ENCODE results near the gene CYB5R2.
"Not testable (repeated sequence)": the region's sequence is repeated elsewhere in the genome, so short reads cannot be mapped to it uniquely, and the experiment has no call there.

CYB5R2 gene

GRCh38 chr11:7671347-7672215 lies 1.7 kb downstream of the CYB5R2 start:
- Histone ChIP-seq H3K27me3 (ENCODE audit: control insufficient read depth in 2 of 2, insufficient read depth in 2 of 2, low read length in 2 of 2) (peaks cover 0 to 3% of the 10 kb centered on the region in 2 donors), H3K4me3 (ENCODE audit: low read length in 2 of 2) (no peak overlapping the region), H3K9me3 (ENCODE audit: control insufficient read depth in 2 of 2, low read length in 2 of 2) (no peaks in the 10 kb centered on the region), H3K9ac (ENCODE audit: low read depth in 1 of 2, low read length in 2 of 2) (no peak overlapping the region), H3K27ac (ENCODE audit: low read depth in 2 of 2, low read length in 2 of 2) (no peak overlapping the region), H3K4me1 (ENCODE audit: control insufficient read depth in 2 of 2, insufficient read depth in 2 of 2, low read length in 2 of 2) (peaks cover 14 to 15% of the 10 kb centered on the region in 2 donors), H3K36me3 (ENCODE audit: control insufficient read depth in 2 of 2, insufficient read depth in 2 of 2, low read length in 2 of 2) (peaks cover 5 to 11% of the 10 kb centered on the region in 2 donors)

GRCh38 chr11:7670641-7671040 lies 2.7 kb downstream of the CYB5R2 start:
- H3K36me3 ChIP-seq (ENCODE audit: control insufficient read depth in 2 of 2, insufficient read depth in 2 of 2, low read length in 2 of 2): peaks cover 5 to 13% of the 10 kb centered on the region in 2 donors
- no peak overlapping the region for H3K9ac ChIP-seq (ENCODE audit: low read depth in 1 of 2, low read length in 2 of 2)
- H3K4me1 ChIP-seq (ENCODE audit: control insufficient read depth in 2 of 2, insufficient read depth in 2 of 2, low read length in 2 of 2): peaks cover 13 to 15% of the 10 kb centered on the region in 2 donors
- H3K27me3 ChIP-seq (ENCODE audit: control insufficient read depth in 2 of 2, insufficient read depth in 2 of 2, low read length in 2 of 2): peaks cover 0 to 3% of the 10 kb centered on the region in 2 donors
- H3K9me3 ChIP-seq (ENCODE audit: control insufficient read depth in 2 of 2, low read length in 2 of 2): no peaks in the 10 kb centered on the region
- H3K4me3 ChIP-seq (ENCODE audit: low read length in 2 of 2): no peak overlapping the region
- no peak overlapping the region for H3K27ac ChIP-seq (ENCODE audit: low read depth in 2 of 2, low read length in 2 of 2)

- Histone ChIP-seq H3K27me3 (ENCODE audit: control insufficient read depth in 2 of 2, insufficient read depth in 2 of 2, low read length in 2 of 2) (no peaks in the 10 kb centered on the region), H3K9ac (ENCODE audit: low read depth in 1 of 2, low read length in 2 of 2) (no peak overlapping the region), H3K27ac (ENCODE audit: low read depth in 2 of 2, low read length in 2 of 2) (no peak overlapping the region)
Observed at GRCh38 chr11:7668911-7669310, 4.4 kb downstream of the CYB5R2 start.

GRCh38 chr11:7668464-7668863 lies 4.8 kb downstream of the CYB5R2 start:
- Histone ChIP-seq H3K9ac (ENCODE audit: low read depth in 1 of 2, low read length in 2 of 2) (no peak overlapping the region), H3K36me3 (ENCODE audit: control insufficient read depth in 2 of 2, insufficient read depth in 2 of 2, low read length in 2 of 2) (peaks cover 9 to 19% of the 10 kb centered on the region in 2 donors), H3K27ac (ENCODE audit: low read depth in 2 of 2, low read length in 2 of 2) (no peak overlapping the region), H3K4me1 (ENCODE audit: control insufficient read depth in 2 of 2, insufficient read depth in 2 of 2, low read length in 2 of 2) (peaks cover 10 to 11% of the 10 kb centered on the region in 2 donors), H3K4me3 (ENCODE audit: low read length in 2 of 2) (no peak overlapping the region), H3K27me3 (ENCODE audit: control insufficient read depth in 2 of 2, insufficient read depth in 2 of 2, low read length in 2 of 2) (no peaks in the 10 kb centered on the region), H3K9me3 (ENCODE audit: control insufficient read depth in 2 of 2, low read length in 2 of 2) (no peaks in the 10 kb centered on the region)

More at GRCh38 chr11:7668911-7669310, 4.4 kb downstream of the CYB5R2 start:
- H3K9me3 ChIP-seq (ENCODE audit: control insufficient read depth in 2 of 2, low read length in 2 of 2): no peaks in the 10 kb centered on the region
- H3K4me3 ChIP-seq (ENCODE audit: low read length in 2 of 2): no peak overlapping the region
- peaks cover 12 to 14% of the 10 kb centered on the region in 2 donors for H3K4me1 ChIP-seq (ENCODE audit: control insufficient read depth in 2 of 2, insufficient read depth in 2 of 2, low read length in 2 of 2)
- peaks cover 9 to 19% of the 10 kb centered on the region in 2 donors for H3K36me3 ChIP-seq (ENCODE audit: control insufficient read depth in 2 of 2, insufficient read depth in 2 of 2, low read length in 2 of 2)

GRCh38 chr11:7667460-7667859 lies 5.8 kb downstream of the CYB5R2 start:
- peaks cover 2 to 3% of the 10 kb centered on the region in 2 donors for H3K4me1 ChIP-seq (ENCODE audit: control insufficient read depth in 2 of 2, insufficient read depth in 2 of 2, low read length in 2 of 2)
- peaks cover 9 to 19% of the 10 kb centered on the region in 2 donors for H3K36me3 ChIP-seq (ENCODE audit: control insufficient read depth in 2 of 2, insufficient read depth in 2 of 2, low read length in 2 of 2)
- no peaks in the 10 kb centered on the region for H3K9me3 ChIP-seq (ENCODE audit: control insufficient read depth in 2 of 2, low read length in 2 of 2)
- no peaks in the 10 kb centered on the region for H3K27me3 ChIP-seq (ENCODE audit: control insufficient read depth in 2 of 2, insufficient read depth in 2 of 2, low read length in 2 of 2)
- no peak overlapping the region for H3K27ac ChIP-seq (ENCODE audit: low read depth in 2 of 2, low read length in 2 of 2)
- no peak overlapping the region for H3K9ac ChIP-seq (ENCODE audit: low read depth in 1 of 2, low read length in 2 of 2)
- H3K4me3 ChIP-seq (ENCODE audit: low read length in 2 of 2): no peak overlapping the region

GRCh38 chr11:7666292-7666866 lies 6.9 kb downstream of the CYB5R2 start:
- Histone ChIP-seq H3K9me3 (ENCODE audit: control insufficient read depth in 2 of 2, low read length in 2 of 2) (no peaks in the 10 kb centered on the region), H3K4me3 (ENCODE audit: low read length in 2 of 2) (no peak overlapping the region), H3K36me3 (ENCODE audit: control insufficient read depth in 2 of 2, insufficient read depth in 2 of 2, low read length in 2 of 2) (peaks cover 9 to 19% of the 10 kb centered on the region in 2 donors), H3K27me3 (ENCODE audit: control insufficient read depth in 2 of 2, insufficient read depth in 2 of 2, low read length in 2 of 2) (no peaks in the 10 kb centered on the region), H3K27ac (ENCODE audit: low read depth in 2 of 2, low read length in 2 of 2) (no peak overlapping the region), H3K9ac (ENCODE audit: low read depth in 1 of 2, low read length in 2 of 2) (no peak overlapping the region), H3K4me1 (ENCODE audit: control insufficient read depth in 2 of 2, insufficient read depth in 2 of 2, low read length in 2 of 2) (peaks cover 2 to 3% of the 10 kb centered on the region in 2 donors)

- H3K36me3 ChIP-seq (ENCODE audit: control insufficient read depth in 2 of 2, insufficient read depth in 2 of 2, low read length in 2 of 2): peaks cover 9 to 19% of the 10 kb centered on the region in 2 donors
- no peaks in the 10 kb centered on the region for H3K27me3 ChIP-seq (ENCODE audit: control insufficient read depth in 2 of 2, insufficient read depth in 2 of 2, low read length in 2 of 2)
- no peak overlapping the region for H3K4me3 ChIP-seq (ENCODE audit: low read length in 2 of 2)
- H3K9ac ChIP-seq (ENCODE audit: low read depth in 1 of 2, low read length in 2 of 2): no peak overlapping the region
- H3K4me1 ChIP-seq (ENCODE audit: control insufficient read depth in 2 of 2, insufficient read depth in 2 of 2, low read length in 2 of 2): peaks cover 2 to 3% of the 10 kb centered on the region in 2 donors
- H3K27ac ChIP-seq (ENCODE audit: low read depth in 2 of 2, low read length in 2 of 2): peak overlapping the region in 1 of 2 donors; percentile 23
- H3K9me3 ChIP-seq (ENCODE audit: control insufficient read depth in 2 of 2, low read length in 2 of 2): no peaks in the 10 kb centered on the region
Observed at GRCh38 chr11:7665473-7666291, 7.6 kb downstream of the CYB5R2 start.

GRCh38 chr11:7664867-7665266 lies 8.4 kb downstream of the CYB5R2 start:
- Histone ChIP-seq H3K27me3 (ENCODE audit: control insufficient read depth in 2 of 2, insufficient read depth in 2 of 2, low read length in 2 of 2) (no peaks in the 10 kb centered on the region), H3K4me1 (ENCODE audit: control insufficient read depth in 2 of 2, insufficient read depth in 2 of 2, low read length in 2 of 2) (peaks cover 2 to 3% of the 10 kb centered on the region in 2 donors), H3K9ac (ENCODE audit: low read depth in 1 of 2, low read length in 2 of 2) (no peak overlapping the region), H3K4me3 (ENCODE audit: low read length in 2 of 2) (no peak overlapping the region), H3K27ac (ENCODE audit: low read depth in 2 of 2, low read length in 2 of 2) (no peak overlapping the region), H3K9me3 (ENCODE audit: control insufficient read depth in 2 of 2, low read length in 2 of 2) (no peaks in the 10 kb centered on the region), H3K36me3 (ENCODE audit: control insufficient read depth in 2 of 2, insufficient read depth in 2 of 2, low read length in 2 of 2) (peaks cover 9 to 19% of the 10 kb centered on the region in 2 donors)

- not testable (repeated sequence) for H3K27ac ChIP-seq (ENCODE audit: low read depth in 2 of 2, low read length in 2 of 2); H3K9ac ChIP-seq (ENCODE audit: low read depth in 1 of 2, low read length in 2 of 2); H3K4me3 ChIP-seq (ENCODE audit: low read length in 2 of 2); H3K9me3 ChIP-seq (ENCODE audit: control insufficient read depth in 2 of 2, low read length in 2 of 2); H3K4me1 ChIP-seq (ENCODE audit: control insufficient read depth in 2 of 2, insufficient read depth in 2 of 2, low read length in 2 of 2); H3K27me3 ChIP-seq (ENCODE audit: control insufficient read depth in 2 of 2, insufficient read depth in 2 of 2, low read length in 2 of 2)
- H3K36me3 ChIP-seq (ENCODE audit: control insufficient read depth in 2 of 2, insufficient read depth in 2 of 2, low read length in 2 of 2): peaks cover 9 to 19% of the 10 kb centered on the region in 2 donors
Observed at GRCh38 chr11:7663531-7663930, 9.8 kb downstream of the CYB5R2 start.

All from mucosa of rectum (tissue), 2 donors.